Measurements from ENCODE around the gene NPFF. TPM values are rescaled to one million over a fixed set of nuclear protein-coding genes. Genes with fewer than 3 reads are reported as not detected.

The NPFF gene
- total and polyA plus RNA-seq, 2 donors (not counting 3 experiments of a cell fraction or from before 2014, with no cell fraction given): not detected

DNA sequence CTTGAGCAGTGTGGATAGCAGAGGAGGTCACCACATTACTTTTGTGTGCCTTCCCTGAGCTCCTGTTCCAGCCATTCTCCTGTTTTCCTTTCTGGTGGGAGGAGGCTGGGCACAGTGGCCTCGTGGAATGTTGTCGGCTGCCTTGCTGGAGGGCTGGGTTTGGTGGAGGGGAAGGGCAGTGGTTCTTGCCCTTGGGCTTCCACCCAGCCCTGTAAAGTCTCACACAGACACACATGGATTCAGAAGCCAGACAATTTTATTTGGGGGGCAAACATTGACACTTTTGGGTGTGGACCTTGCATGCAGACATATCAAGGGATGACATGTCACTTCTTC lies 866 bp downstream of the NPFF start:
- ChIA-PET CTCF (interaction anchor here (1.0 to 1.2 kb wide), 2 partner anchors 30 to 185 kb away, joined by 3 read pairs; partner anchors contain the start of gene AAAS), POLR2A (no interaction called here)
- no peak for DNase-seq (ENCODE audit: low read depth, low spot score)
- no peak for FAIRE-seq
- Histone ChIP-seq H3K36me3 (ENCODE audit: control insufficient read depth in 2 of 2, extremely low read depth in 1 of 2, insufficient read depth in 2 of 2, low read length in 2 of 2) (peaks cover 3 to 37% of the 10 kb centered on the region in 2 experiments), H3K27me3 (ENCODE audit: control insufficient read depth in 2 of 2, insufficient read depth in 2 of 2, low read length in 2 of 2) (no peaks in the 10 kb centered on the region), H3K27ac (ENCODE audit: insufficient read depth, low read depth, low read length) (no peak overlapping the region), H3K9ac (replicated peaks; ENCODE audit: extremely low read depth, insufficient read depth, low read length) (no peak overlapping the region), H3K9me3 (replicated peaks; ENCODE audit: control insufficient read depth, insufficient read depth, low read length) (no peaks in the 10 kb centered on the region), H3K9me1 (replicated peaks; ENCODE audit: control insufficient read depth, extremely low read depth, insufficient read depth, low read length) (no peaks in the 10 kb centered on the region), H3K4me3 (replicated peaks in 1 of 3; ENCODE audit: insufficient read depth in 1 of 3, low read depth in 1 of 3, low read length in 3 of 3) (no peak overlapping the region), H3K4me1 (ENCODE audit: control insufficient read depth, extremely low read depth, insufficient read depth, low read length) (peaks cover 19% of the 10 kb centered on the region), H3K4me2 (ENCODE audit: insufficient read depth, low read length) (no peak overlapping the region), H4K20me1 (replicated peaks; ENCODE audit: control insufficient read depth, extremely low read depth, insufficient read depth, low read length) (no peaks in the 10 kb centered on the region), H2AFZ (ENCODE audit: low read depth, low read length) (no peak overlapping the region), H3K79me2 (ENCODE audit: control insufficient read depth, insufficient read depth, low read length) (peaks cover 9% of the 10 kb centered on the region)
- dilution Hi-C loops (cut with MboI; ENCODE audit: extremely low pct_ligation_motif_present, low sequenced_read_pairs): no loop called here
- TF ChIP-seq GATA2 (IDR thresholded peaks at IDR 0.05; ENCODE audit: insufficient read depth, insufficient read length, low read depth, low read length) (no peak), EZH2 (IDR thresholded peaks at IDR 0.05; ENCODE audit: borderline replicate concordance, low read depth, low read length, severe bottlenecking) (no peak), JUN (IDR thresholded peaks at IDR 0.05; ENCODE audit: borderline replicate concordance, insufficient read depth, insufficient read length, low read depth) (no peak), POLR2AphosphoS5 (IDR thresholded peaks at IDR 0.05; ENCODE audit: insufficient read depth, low read depth, low read length) (no peak), FOS (IDR thresholded peaks at IDR 0.05; ENCODE audit: borderline replicate concordance, insufficient read depth, low read length) (no peak), MYC (IDR thresholded peaks at IDR 0.05; ENCODE audit: low read depth, low read length) (no peak), POLR2A (IDR thresholded peaks at IDR 0.05; ENCODE audit: low read depth, low read length) (no peak)
- TF ChIP-seq, protein P1, sequence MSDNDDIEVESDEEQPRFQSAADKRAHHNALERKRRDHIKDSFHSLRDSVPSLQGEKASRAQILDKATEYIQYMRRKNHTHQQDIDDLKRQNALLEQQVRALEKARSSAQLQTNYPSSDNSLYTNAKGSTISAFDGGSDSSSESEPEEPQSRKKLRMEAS (IDR thresholded peaks at IDR 0.05; ENCODE audit: insufficient read depth, insufficient read length): no peak
- TF ChIP-seq, protein P2, sequence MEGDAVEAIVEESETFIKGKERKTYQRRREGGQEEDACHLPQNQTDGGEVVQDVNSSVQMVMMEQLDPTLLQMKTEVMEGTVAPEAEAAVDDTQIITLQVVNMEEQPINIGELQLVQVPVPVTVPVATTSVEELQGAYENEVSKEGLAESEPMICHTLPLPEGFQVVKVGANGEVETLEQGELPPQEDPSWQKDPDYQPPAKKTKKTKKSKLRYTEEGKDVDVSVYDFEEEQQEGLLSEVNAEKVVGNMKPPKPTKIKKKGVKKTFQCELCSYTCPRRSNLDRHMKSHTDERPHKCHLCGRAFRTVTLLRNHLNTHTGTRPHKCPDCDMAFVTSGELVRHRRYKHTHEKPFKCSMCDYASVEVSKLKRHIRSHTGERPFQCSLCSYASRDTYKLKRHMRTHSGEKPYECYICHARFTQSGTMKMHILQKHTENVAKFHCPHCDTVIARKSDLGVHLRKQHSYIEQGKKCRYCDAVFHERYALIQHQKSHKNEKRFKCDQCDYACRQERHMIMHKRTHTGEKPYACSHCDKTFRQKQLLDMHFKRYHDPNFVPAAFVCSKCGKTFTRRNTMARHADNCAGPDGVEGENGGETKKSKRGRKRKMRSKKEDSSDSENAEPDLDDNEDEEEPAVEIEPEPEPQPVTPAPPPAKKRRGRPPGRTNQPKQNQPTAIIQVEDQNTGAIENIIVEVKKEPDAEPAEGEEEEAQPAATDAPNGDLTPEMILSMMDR (IDR thresholded peaks at IDR 0.05; ENCODE audit: extremely low read depth in 1 of 2, insufficient read depth in 1 of 2, low read depth in 1 of 2, low read length in 2 of 2): no peak
- BruUV-seq (replicated peaks): no TSS peak
- intact Hi-C loops (cut with micrococcal nuclease): no loop called here

All from endothelial cell of umbilical vein (primary cell).